Lung (tissue), 12 donors: Measurements from ENCODE around the gene HECA. TPM values are rescaled to one million over a fixed set of nuclear protein-coding genes. Genes with fewer than 3 reads are reported as not detected.
A peak's percentile ranks its signal among the peaks of the same experiment; 100 is the strongest.

Experiments used
- ATAC-seq: fragments of 200-7000 bp; cut with Tn5 transposase; one replicate; pipeline ENCODE4 v1.9.1; 2020; ENCODE audit warnings: moderate number of reproducible peaks; ENCODE audit not compliant: insufficient read depth, low FRiP score
- DNase-seq, 3 donors: peaks; one replicate each; pipeline ENCODE4 v3.0.0-alpha.2; 2013 to 2017
- H3K27ac ChIP-seq, 2 donors: one replicate each; pipeline ENCODE4 v1.5.1; 2013; ENCODE audit warnings: mild to moderate bottlenecking in 2 of 2, moderate library complexity in 2 of 2, control low read depth in 1 of 2, inconsistent platforms in 1 of 2, low read depth in 1 of 2, low read length in 1 of 2
- H3K27me3 ChIP-seq, 3 donors: one replicate each; pipeline ENCODE4 v1.5.1; 2013; ENCODE audit warnings: low read length in 2 of 3; ENCODE audit not compliant: control insufficient read depth in 3 of 3, insufficient read depth in 3 of 3
- H3K36me3 ChIP-seq, 4 donors: one replicate each; pipeline ENCODE4 v1.5.1; 2013; ENCODE audit warnings: low read length in 4 of 4, mild to moderate bottlenecking in 1 of 4, moderate library complexity in 1 of 4; ENCODE audit not compliant: control insufficient read depth in 4 of 4, insufficient read depth in 4 of 4
- H3K4me1 ChIP-seq, 5 donors: one replicate each; pipeline ENCODE4 v1.5.1; 2013; ENCODE audit warnings: low read length in 5 of 5, mild to moderate bottlenecking in 2 of 5, moderate library complexity in 1 of 5; ENCODE audit not compliant: control insufficient read depth in 5 of 5, insufficient read depth in 5 of 5
- H3K4me3 ChIP-seq: one replicate; pipeline ENCODE4 v1.5.1; 2013; ENCODE audit warnings: mild to moderate bottlenecking, control low read depth, moderate library complexity
- H3K9ac ChIP-seq, 2 donors: one replicate each; pipeline ENCODE4 v1.5.1; 2013; ENCODE audit warnings: low read length in 2 of 2, control low read depth in 1 of 2; ENCODE audit not compliant: insufficient read depth in 1 of 2
- H3K9me3 ChIP-seq, 4 donors: one replicate each; pipeline ENCODE4 v1.5.1; 2013; ENCODE audit warnings: low read length in 3 of 4, mild to moderate bottlenecking in 1 of 4, moderate library complexity in 1 of 4; ENCODE audit not compliant: control insufficient read depth in 4 of 4, insufficient read depth in 3 of 4
- WGBS, 2 donors: extraction: QIAGEN DNeasy Blood & Tissue Kit; methylation state at CpG; one replicate each; pipeline ENCODE4 v1.1.7; 2013; 5-methylcytosine and 5-hydroxymethylcytosine counted together
- polyA plus RNA-seq, 2 donors: library from polyadenylated mRNA; stranded (reverse); fragments of 200-250 nt; gene quantifications; one replicate each; pipeline ENCODE4 v1.2.1, GENCODE V29; 2013
- total RNA-seq, 2 donors: library from RNA; depleted of rRNA in 1 of 2; stranded (reverse); fragments of >200 nt in 1 of 2; gene quantifications; one replicate each; pipeline ENCODE4 v1.2.1, GENCODE V29; 2014 to 2021
- TF ChIP-seq, protein P1 (sequence below): IDR thresholded peaks from 2 replicates; pipeline ENCODE4 v1.5.1; 2012; ENCODE audit warnings: mild to moderate bottlenecking; ENCODE audit errors: control extremely low read depth, extremely low read depth
- donor health status: control.
- donor health status: control.
- donor health status: Bipolar disorder and iron deficiency.
- donor health status: healthy.
- donor health status: DM: yes; HTN: yes; CAD: no.

The HECA gene
- total and polyA plus RNA-seq, 4 donors = 12.1 to 37.6 (median 21.8) TPM

- Histone ChIP-seq H3K27ac (peak overlapping the region in 1 of 2 donors; percentile 31), H3K9me3 (no peaks in the 10 kb centered on the region), H3K36me3 (no peaks in the 10 kb centered on the region), H3K4me1 (no peaks in the 10 kb centered on the region), H3K27me3 (no peaks in the 10 kb centered on the region), H3K4me3 (no peak overlapping the region), H3K9ac (no peak overlapping the region)
- ATAC-seq (peak; percentile 55), DNase-seq (no peak)
- WGBS, 2 donors = 61 to 70% methylated on average over 3 of the region's 3 CpGs
- TF ChIP-seq, protein P1, sequence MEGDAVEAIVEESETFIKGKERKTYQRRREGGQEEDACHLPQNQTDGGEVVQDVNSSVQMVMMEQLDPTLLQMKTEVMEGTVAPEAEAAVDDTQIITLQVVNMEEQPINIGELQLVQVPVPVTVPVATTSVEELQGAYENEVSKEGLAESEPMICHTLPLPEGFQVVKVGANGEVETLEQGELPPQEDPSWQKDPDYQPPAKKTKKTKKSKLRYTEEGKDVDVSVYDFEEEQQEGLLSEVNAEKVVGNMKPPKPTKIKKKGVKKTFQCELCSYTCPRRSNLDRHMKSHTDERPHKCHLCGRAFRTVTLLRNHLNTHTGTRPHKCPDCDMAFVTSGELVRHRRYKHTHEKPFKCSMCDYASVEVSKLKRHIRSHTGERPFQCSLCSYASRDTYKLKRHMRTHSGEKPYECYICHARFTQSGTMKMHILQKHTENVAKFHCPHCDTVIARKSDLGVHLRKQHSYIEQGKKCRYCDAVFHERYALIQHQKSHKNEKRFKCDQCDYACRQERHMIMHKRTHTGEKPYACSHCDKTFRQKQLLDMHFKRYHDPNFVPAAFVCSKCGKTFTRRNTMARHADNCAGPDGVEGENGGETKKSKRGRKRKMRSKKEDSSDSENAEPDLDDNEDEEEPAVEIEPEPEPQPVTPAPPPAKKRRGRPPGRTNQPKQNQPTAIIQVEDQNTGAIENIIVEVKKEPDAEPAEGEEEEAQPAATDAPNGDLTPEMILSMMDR = no peak
Measured at GRCh38 chr6:139126255-139126654, 8.6 kb upstream of the HECA start.

- H3K27ac ChIP-seq = no peak overlapping the region
- TF ChIP-seq, protein P1 = no peak
- H3K27me3 ChIP-seq = no peaks in the 10 kb centered on the region
- H3K4me1 ChIP-seq = peaks cover 0 to 5% (median 0%) of the 10 kb centered on the region in 5 donors
- WGBS, 2 donors = 80 to 90% methylated on average over 4 of the region's 4 CpGs
- no peaks in the 10 kb centered on the region for H3K36me3 ChIP-seq
- no peak for ATAC-seq
- H3K9me3 ChIP-seq = no peaks in the 10 kb centered on the region
- no peak overlapping the region for H3K4me3 ChIP-seq
- no peak for DNase-seq
- no peak overlapping the region for H3K9ac ChIP-seq
Measured at GRCh38 chr6:139126931-139127330, 7.9 kb upstream of the HECA start.

GRCh38 chr6:139129284-139129683 lies 5.6 kb upstream of the HECA start:
- no peaks in the 10 kb centered on the region for H3K36me3 ChIP-seq
- no peak overlapping the region for H3K27ac ChIP-seq
- H3K9me3 ChIP-seq = no peaks in the 10 kb centered on the region
- peaks cover 0 to 7% (median 0%) of the 10 kb centered on the region in 5 donors for H3K4me1 ChIP-seq
- WGBS, 2 donors = 63 to 85% methylated on average over 1 of the region's 1 CpG
- DNase-seq = no peak
- TF ChIP-seq, protein P1 = no peak
- no peak overlapping the region for H3K9ac ChIP-seq
- no peak for ATAC-seq
- H3K4me3 ChIP-seq = no peak overlapping the region
- no peaks in the 10 kb centered on the region for H3K27me3 ChIP-seq

DNA sequence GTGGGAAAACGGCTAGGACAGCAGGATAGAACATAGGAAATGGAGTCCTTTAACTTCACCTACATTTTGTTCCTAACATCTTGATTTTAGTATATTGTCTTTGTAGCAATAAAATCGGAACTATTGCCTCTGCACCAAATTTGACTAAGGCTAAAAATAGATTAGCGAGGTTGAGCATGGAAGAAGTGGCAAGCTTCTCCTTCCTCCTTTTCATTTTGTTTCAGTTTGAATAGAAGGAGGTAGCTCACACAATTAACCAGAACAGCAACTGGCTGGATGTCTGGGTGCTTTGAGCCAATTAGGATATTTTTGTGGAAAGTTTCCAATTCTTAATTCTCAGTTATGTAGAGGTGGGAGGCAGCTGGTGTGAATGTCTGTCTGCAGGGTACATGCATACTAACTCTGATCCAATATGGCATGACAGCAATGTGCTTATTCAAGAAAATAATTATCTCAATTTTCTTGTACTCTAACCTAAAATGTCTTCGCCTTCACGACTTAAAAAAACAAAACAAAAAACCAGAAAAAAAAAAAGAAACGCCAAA lies 3.1 kb upstream of the HECA start:
- Histone ChIP-seq H3K9me3 (no peaks in the 10 kb centered on the region), H3K36me3 (peaks cover 0 to 4% (median 0%) of the 10 kb centered on the region in 4 donors), H3K9ac (no peak overlapping the region), H3K27me3 (no peaks in the 10 kb centered on the region), H3K27ac (no peak overlapping the region), H3K4me1 (peaks cover 0 to 8% (median 1%) of the 10 kb centered on the region in 5 donors), H3K4me3 (no peak overlapping the region)
- DNase-seq (no peak), ATAC-seq (no peak)
- TF ChIP-seq, protein P1 = no peak
- 56 to 71% methylated on average over 6 of the region's 6 CpGs for WGBS, 2 donors
